ENCODE measurements around the gene PKP1. TPM values are rescaled to one million over a fixed set of nuclear protein-coding genes. Genes with fewer than 3 reads are reported as not detected.
A peak's percentile ranks its signal among the peaks of the same experiment; 100 is the strongest.

PKP1 gene
- total RNA-seq, 3 donors from 2014 or later, result 0.96 to 22.5 (median 12.1) TPM

DNA sequence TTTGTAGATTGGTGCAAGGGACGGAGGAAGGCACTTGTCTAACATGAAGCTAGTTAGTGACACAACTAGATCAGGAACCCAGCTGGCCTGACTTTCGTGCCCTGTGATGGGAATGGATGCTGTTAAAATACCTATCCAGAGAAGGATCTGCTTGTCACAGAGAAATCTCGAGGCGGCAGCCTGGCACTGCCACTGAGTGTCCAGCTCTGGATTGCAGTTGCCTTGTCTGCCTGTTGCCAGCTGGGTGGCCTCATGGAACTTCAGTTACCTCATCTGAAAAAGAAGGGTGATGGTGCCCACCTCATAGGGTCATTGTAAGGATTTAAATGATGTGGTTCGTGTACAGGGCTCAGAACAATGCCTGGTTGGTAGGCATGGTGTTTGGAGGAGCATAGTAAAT lies 2.4 kb upstream of the PKP1 start:
- Histone ChIP-seq H3K4me1 (no peaks in the 10 kb centered on the region), H3K36me3 (no peaks in the 10 kb centered on the region), H3K9me3 (no peaks in the 10 kb centered on the region), H3K4me3 (no peak overlapping the region), H3K27ac (no peak overlapping the region), H3K27me3 (peaks cover 0 to 4% of the 10 kb centered on the region in 2 donors)
- DNase-seq (ENCODE audit: low spot score in 2 of 2), result no peak
- TF ChIP-seq POLR2A (IDR thresholded peaks at IDR 0.05), result no peak
- no peak for TF ChIP-seq POLR2AphosphoS5 (IDR thresholded peaks at IDR 0.05)
- TF ChIP-seq, protein P1, sequence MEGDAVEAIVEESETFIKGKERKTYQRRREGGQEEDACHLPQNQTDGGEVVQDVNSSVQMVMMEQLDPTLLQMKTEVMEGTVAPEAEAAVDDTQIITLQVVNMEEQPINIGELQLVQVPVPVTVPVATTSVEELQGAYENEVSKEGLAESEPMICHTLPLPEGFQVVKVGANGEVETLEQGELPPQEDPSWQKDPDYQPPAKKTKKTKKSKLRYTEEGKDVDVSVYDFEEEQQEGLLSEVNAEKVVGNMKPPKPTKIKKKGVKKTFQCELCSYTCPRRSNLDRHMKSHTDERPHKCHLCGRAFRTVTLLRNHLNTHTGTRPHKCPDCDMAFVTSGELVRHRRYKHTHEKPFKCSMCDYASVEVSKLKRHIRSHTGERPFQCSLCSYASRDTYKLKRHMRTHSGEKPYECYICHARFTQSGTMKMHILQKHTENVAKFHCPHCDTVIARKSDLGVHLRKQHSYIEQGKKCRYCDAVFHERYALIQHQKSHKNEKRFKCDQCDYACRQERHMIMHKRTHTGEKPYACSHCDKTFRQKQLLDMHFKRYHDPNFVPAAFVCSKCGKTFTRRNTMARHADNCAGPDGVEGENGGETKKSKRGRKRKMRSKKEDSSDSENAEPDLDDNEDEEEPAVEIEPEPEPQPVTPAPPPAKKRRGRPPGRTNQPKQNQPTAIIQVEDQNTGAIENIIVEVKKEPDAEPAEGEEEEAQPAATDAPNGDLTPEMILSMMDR (IDR thresholded peaks at IDR 0.05), result no peak
- intact Hi-C loops (cut with DNase I; ENCODE audit: low total_unique reads), result no loop called here

DNA sequence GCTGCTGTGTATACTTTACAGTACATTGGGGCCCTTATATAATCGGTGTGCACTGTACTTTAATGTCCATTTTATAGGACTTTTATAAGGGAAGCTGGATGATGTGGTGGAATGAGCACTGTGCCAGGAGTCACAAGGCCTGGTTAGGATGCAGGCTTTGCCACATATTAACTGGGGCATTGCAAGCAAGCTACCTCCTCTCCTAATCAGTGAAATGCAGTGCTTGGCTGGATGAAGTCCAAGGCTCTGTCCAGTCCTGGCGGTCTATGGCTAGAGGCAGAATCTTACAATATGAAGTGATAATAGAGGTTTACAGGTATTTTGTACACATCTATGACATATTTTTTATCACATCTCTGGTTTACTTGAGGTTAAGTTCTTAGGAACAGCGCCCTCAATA lies 1.7 kb upstream of the PKP1 start:
- DNase-seq (ENCODE audit: low spot score in 2 of 2), result no peak
- peaks cover 0 to 4% of the 10 kb centered on the region in 2 donors for H3K27me3 ChIP-seq
- H3K9me3 ChIP-seq, result no peaks in the 10 kb centered on the region

DNA sequence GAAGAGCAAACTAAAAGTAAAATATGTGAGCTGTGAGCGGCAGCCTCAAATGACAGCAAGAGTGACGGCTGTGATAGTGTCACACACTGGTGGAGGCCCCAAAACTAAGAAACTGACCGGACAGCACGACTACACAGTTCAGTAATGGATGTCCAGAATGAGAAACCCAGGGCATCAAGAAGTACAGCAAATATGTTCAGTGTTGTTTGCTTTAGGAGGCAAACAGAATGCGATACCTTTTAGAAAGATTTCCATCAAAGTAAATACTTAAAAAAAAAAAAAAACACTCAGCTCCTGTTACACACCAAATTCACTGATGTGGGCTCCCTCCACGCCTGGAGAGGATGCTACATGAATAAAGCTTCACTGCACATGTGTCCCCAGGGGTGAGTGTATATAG lies 1.1 kb upstream of the PKP1 start:
- Histone ChIP-seq H3K4me1 (no peaks in the 10 kb centered on the region), H3K27ac (no peak overlapping the region), H3K9me3 (no peaks in the 10 kb centered on the region), H3K27me3 (peaks cover 0 to 4% of the 10 kb centered on the region in 2 donors), H3K4me3 (no peak overlapping the region), H3K36me3 (no peaks in the 10 kb centered on the region)
- intact Hi-C loops (cut with DNase I; ENCODE audit: low total_unique reads), result no loop called here
- TF ChIP-seq POLR2A (IDR thresholded peaks at IDR 0.05), result no peak
- TF ChIP-seq, protein P1 (IDR thresholded peaks at IDR 0.05), result no peak
- DNase-seq (ENCODE audit: low spot score in 2 of 2), result no peak

More for the DNA sequence above, 1.7 kb upstream of the PKP1 start:
- TF ChIP-seq POLR2AphosphoS5 (IDR thresholded peaks at IDR 0.05), result no peak
- no peak for TF ChIP-seq POLR2A (IDR thresholded peaks at IDR 0.05)
- TF ChIP-seq, protein P1 (IDR thresholded peaks at IDR 0.05), result no peak
- no peaks in the 10 kb centered on the region for H3K4me1 ChIP-seq
- H3K27ac ChIP-seq, result no peak overlapping the region
- no peaks in the 10 kb centered on the region for H3K36me3 ChIP-seq
- H3K4me3 ChIP-seq, result no peak overlapping the region
- intact Hi-C loops (cut with DNase I; ENCODE audit: low total_unique reads), result no loop called here

DNA sequence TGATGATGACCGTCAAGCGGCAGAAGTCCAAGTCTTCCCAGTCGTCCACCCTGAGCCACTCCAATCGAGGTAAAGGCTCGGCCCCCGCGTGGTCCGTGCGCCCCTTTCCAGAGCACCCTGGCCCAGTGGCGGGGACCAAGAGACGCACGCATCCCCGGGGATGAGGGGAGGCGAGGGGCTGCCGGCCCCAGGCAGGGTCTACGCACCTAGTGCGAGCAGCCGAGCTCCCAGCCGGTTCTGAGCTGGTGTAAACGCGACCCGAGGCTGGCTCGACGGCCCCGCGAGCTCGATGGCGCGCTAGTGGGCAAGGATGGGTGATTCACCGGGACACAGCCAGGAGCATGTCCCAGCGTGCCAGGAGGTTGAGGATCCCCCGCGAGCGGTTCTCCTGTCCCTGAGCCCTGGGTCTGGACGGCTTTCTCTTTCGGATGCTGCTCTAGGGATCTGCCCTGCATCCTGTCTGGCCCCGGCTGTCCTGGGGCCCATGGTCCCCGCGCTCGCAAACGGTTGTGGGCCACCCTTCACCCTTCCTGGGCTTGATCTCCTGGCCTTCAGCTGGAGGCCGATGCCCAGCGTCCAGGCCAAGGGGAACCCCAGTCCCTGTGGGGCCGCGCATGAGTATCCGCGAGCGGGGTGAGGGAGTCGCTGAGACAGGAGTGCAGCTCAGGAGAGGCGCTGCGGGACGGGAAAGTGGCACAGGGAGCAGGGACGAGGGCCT lies 689 bp downstream of the PKP1 start:
- DNase-seq (ENCODE audit: low spot score in 2 of 2), result no peak
- intact Hi-C loops (cut with DNase I; ENCODE audit: low total_unique reads), result no loop called here
- Histone ChIP-seq H3K27me3 (peaks cover 0 to 4% of the 10 kb centered on the region in 2 donors), H3K36me3 (no peaks in the 10 kb centered on the region), H3K4me3 (peak overlapping the region; percentile 0 to 70 (median 57)), H3K9me3 (no peaks in the 10 kb centered on the region), H3K27ac (peak overlapping the region; percentile 82 to 86), H3K4me1 (peaks cover 0 to 8% of the 10 kb centered on the region in 2 donors)
- TF ChIP-seq POLR2AphosphoS5 (IDR thresholded peaks at IDR 0.05) (no peak), POLR2A (IDR thresholded peaks at IDR 0.05) (no peak)
- TF ChIP-seq, protein P1 (IDR thresholded peaks at IDR 0.05), result no peak

DNA sequence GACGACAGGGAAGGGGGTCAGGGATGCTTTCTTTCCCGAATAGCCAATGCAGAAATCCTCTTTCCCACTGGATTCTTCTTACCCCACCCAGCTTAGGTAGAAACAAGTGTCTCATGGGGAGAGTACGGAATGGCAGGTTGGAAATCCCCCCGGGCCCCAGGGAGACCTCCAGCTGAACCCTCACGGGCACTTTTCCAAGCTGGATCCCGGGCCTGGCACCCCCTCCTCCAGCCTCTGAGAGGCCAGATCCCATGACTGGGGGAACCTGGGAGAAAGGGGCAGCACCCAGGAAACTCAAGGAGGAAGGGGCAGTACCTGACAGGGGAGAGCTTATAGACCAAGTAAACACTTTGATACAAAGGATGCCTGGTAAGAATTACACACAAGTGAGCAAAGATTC lies 1.3 kb downstream of the PKP1 start:
- H3K9me3 ChIP-seq, result no peaks in the 10 kb centered on the region

More for the DNA sequence above, 1.3 kb downstream of the PKP1 start:
- peaks cover 0 to 11% of the 10 kb centered on the region in 2 donors for H3K4me1 ChIP-seq
- TF ChIP-seq POLR2AphosphoS5 (IDR thresholded peaks at IDR 0.05) (no peak), POLR2A (IDR thresholded peaks at IDR 0.05) (no peak)
- TF ChIP-seq, protein P1 (IDR thresholded peaks at IDR 0.05), result no peak
- H3K27ac ChIP-seq, result peak overlapping the region; percentile 82 to 86
- H3K36me3 ChIP-seq, result no peaks in the 10 kb centered on the region
- peak overlapping the region in 2 of 3 donors; percentile 57 to 70 for H3K4me3 ChIP-seq
- intact Hi-C loops (cut with DNase I; ENCODE audit: low total_unique reads), result no loop called here
- DNase-seq (ENCODE audit: low spot score in 2 of 2), result no peak
- peaks cover 0 to 4% of the 10 kb centered on the region in 2 donors for H3K27me3 ChIP-seq
